ENCODE data around the gene MIS18A.

DNA sequence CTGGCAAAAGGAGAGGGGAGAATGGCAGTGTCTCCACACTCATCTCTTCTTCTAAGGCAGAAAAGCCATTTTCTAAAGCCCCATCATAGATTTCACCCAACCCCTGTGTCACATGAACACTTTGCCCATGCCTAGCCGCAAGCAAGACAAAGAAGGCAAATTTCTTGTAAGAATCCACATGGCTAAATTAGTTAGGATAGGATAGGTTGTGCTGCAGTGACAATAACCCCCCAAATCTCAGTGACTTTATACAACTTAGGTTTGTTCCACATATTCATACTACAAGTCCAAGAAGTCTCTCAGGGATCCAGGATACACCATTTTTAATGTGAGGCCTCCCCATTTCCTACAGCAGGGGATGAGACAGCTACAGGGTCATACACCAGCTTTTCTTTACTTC lies 40.8 kb downstream of the MIS18A start:
- TF ChIP-seq POLR2A (IDR thresholded peaks at IDR 0.05; ENCODE audit: low read length) (no peak), GATA1 (IDR thresholded peaks at IDR 0.05; ENCODE audit: low read depth, low read length) (no peak)

Data from erythroblast (primary cell).